Transverse colon (tissue), 4 donors: ENCODE measurements around the gene F7.

Experiments used
- EP300 ChIP-seq: sonication (generic); formaldehyde crosslinking; IDR thresholded peaks from one replicate; pipeline ENCODE4 v1.6.1; 2017; ENCODE audit warnings: antibody characterized with exemption, low read depth
- POLR2AphosphoS5 ChIP-seq, 3 donors: sonication (generic); formaldehyde crosslinking; IDR thresholded peaks; one replicate each; pipeline ENCODE4 v1.6.1; 2016; ENCODE audit warnings: antibody characterized with exemption in 3 of 3
- TF ChIP-seq, protein P1 (sequence below), 5 experiments: fragments of 200-600 bp in 3 of 5; fragments of 450-650 bp in 2 of 5; sonication (generic) in 3 of 5; IDR thresholded peaks; 1 replicate in 2 of 5; 2 replicates in 3 of 5; pipeline ENCODE4 v1.5.1; 2016 to 2017; ENCODE audit warnings: antibody characterized with exemption in 5 of 5, inconsistent platforms in 3 of 5, mild to moderate bottlenecking in 2 of 5, moderate library complexity in 1 of 5

DNA sequence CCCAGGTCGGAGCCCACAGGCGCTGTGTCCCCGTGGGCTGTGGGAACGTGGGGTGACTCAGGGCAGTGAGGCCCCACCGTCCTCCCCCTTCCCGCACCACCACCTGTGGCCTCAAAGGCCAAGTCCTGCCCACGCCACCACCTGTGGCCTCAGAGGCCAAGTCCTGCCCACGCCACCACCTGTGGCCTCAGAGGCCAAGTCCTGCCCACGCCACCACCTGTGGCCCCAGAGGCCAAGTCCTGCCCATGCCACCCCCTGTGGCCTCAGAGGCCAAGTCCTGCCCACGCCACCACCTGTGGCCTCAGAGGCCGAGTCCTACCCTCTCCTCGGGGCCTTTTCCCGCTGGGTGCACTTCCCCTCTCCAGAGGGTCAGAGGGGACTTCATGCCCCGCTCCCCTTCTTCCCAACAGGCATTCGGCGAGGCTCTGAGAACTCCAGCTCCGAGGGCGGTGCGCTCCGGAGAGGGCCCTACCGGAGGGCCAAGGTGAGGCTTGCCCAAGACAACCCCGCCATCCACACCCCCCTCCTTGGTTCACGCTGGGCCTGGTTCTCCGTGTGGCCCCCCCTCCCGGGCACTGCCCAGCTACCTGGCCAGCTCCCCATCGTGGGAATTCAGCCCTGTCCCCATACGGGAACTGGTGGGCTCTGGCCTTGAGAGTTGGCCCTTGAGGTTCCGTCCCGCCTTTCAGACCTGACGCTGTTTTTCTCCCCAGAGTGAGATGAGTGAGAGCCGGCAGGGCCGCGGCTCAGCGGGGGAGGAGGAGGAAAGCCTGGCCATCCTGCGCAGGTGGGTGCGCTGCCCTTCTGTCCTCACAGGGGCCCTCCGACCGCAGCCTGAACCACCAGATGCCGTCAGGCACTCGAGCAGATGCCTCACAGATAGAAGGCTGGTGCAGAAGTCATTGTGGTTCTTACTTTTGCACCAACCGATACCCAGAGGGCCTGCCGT, 27.4 kb upstream of the F7 start:
- no peak for TF ChIP-seq POLR2AphosphoS5 (IDR thresholded peaks at IDR 0.05)
- TF ChIP-seq, protein P1, sequence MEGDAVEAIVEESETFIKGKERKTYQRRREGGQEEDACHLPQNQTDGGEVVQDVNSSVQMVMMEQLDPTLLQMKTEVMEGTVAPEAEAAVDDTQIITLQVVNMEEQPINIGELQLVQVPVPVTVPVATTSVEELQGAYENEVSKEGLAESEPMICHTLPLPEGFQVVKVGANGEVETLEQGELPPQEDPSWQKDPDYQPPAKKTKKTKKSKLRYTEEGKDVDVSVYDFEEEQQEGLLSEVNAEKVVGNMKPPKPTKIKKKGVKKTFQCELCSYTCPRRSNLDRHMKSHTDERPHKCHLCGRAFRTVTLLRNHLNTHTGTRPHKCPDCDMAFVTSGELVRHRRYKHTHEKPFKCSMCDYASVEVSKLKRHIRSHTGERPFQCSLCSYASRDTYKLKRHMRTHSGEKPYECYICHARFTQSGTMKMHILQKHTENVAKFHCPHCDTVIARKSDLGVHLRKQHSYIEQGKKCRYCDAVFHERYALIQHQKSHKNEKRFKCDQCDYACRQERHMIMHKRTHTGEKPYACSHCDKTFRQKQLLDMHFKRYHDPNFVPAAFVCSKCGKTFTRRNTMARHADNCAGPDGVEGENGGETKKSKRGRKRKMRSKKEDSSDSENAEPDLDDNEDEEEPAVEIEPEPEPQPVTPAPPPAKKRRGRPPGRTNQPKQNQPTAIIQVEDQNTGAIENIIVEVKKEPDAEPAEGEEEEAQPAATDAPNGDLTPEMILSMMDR (IDR thresholded peaks at IDR 0.05): no peak
- TF ChIP-seq EP300: no peak
